SK-N-MC (cell line): ENCODE measurements around the gene NMRAL1.
A peak's percentile ranks its signal among the peaks of the same experiment; 100 is the strongest.

Experiments used
- DNase-seq: peaks from one replicate; pipeline ENCODE4 v3.0.0-alpha.2; 2011; ENCODE audit warnings: low read depth, low spot score
- H3K27ac ChIP-seq: fragments of 200-600 bp; sonication (generic); 2 replicates; pipeline ENCODE4 v1.5.1; 2016; ENCODE audit warnings: mixed run types
- H3K36me3 ChIP-seq: fragments of 200-600 bp; sonication (generic); 2 replicates; pipeline ENCODE4 v1.6.1; 2017; ENCODE audit warnings: antibody characterized with exemption, low read length, mixed read lengths; ENCODE audit not compliant: insufficient read depth
- H3K4me3 ChIP-seq: fragments of 200-600 bp; sonication (generic); 2 replicates; pipeline ENCODE4 v1.5.1; 2016
- H3K9ac ChIP-seq: fragments of 200-600 bp; sonication (generic); 2 replicates; pipeline ENCODE4 v1.8.0; 2017; ENCODE audit warnings: mixed run types, mixed read lengths; ENCODE audit not compliant: insufficient read length
- H3K9me3 ChIP-seq: fragments of 200-600 bp; sonication (generic); 2 replicates; pipeline ENCODE4 v1.6.1; 2017; ENCODE audit warnings: low read depth, mild to moderate bottlenecking, antibody characterized with exemption, low read length, moderate library complexity, mixed read lengths
- EZH2 ChIP-seq: fragments of 200-600 bp; sonication (generic); IDR thresholded peaks from one replicate; pipeline ENCODE4 v1.6.1; 2017; ENCODE audit warnings: antibody characterized with exemption
- FOXP2 ChIP-seq: optimal IDR thresholded peaks from 2 replicates; pipeline ENCODE3; 2011; ENCODE audit warnings: mild to moderate bottlenecking, moderate library complexity; ENCODE audit not compliant: insufficient read depth; ENCODE audit errors: extremely low read length, control extremely low read depth
- POLR2AphosphoS5 ChIP-seq: IDR thresholded peaks from 2 replicates; pipeline ENCODE4 v1.6.1; 2012; ENCODE audit warnings: mild to moderate bottlenecking, low read depth, low read length, borderline replicate concordance

Gene NMRAL1

DNA sequence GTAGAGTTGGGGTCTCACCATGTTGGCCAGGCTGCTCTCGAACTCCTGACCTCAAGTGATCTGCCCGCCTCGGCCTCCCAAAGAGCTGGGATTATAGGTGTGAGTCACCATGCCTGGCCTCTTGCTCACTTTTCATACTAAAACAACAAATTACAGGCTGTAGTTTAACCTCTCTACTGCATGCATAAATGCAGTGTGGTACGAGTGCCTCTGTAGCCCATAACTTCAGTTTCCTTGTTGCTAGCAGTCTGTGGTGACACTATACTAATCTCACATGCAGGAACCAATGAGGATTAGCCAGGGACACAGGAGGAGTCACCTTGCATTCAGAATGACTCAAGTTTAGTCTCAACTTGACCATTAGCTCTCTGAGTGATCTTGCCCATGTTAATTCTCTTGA lies 21.9 kb upstream of the NMRAL1 start:
- H3K27ac ChIP-seq, result no peak overlapping the region
- no peak for DNase-seq
- H3K4me3 ChIP-seq, result no peak overlapping the region
- peaks cover 6% of the 10 kb centered on the region; the same call in 1 of the 2 replicates for H3K36me3 ChIP-seq
- no peak overlapping the region for H3K9ac ChIP-seq
- TF ChIP-seq EZH2, result no peak
- TF ChIP-seq FOXP2, result no peak
- no peaks in the 10 kb centered on the region for H3K9me3 ChIP-seq

DNA sequence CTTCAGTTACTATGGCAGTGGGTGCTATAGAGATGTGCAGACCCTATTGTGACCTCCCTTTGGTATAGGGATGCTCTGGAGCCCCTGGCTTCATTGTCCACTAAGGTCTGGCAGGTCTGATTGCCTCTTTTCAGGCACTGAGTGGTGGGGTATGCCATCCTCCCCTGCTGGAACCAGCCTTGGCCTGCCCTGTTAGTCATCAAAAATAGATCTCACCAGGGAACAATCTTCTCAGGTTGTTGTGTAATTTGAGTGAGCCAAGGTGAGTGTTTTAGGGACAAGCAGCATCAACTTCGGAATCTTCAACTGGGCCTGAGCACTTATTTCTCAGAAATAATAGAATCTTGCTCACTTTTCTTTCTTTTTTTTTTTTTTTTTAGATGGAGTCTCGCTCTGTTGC lies 21.3 kb upstream of the NMRAL1 start:
- H3K9me3 ChIP-seq, result no peaks in the 10 kb centered on the region
- no peak overlapping the region for H3K27ac ChIP-seq
- H3K9ac ChIP-seq, result no peak overlapping the region
- no peak for TF ChIP-seq FOXP2
- TF ChIP-seq EZH2, result no peak
- no peak for TF ChIP-seq POLR2AphosphoS5
- DNase-seq, result no peak
- H3K36me3 ChIP-seq, result peaks cover 6% of the 10 kb centered on the region; the same call in 1 of the 2 replicates
- no peak overlapping the region for H3K4me3 ChIP-seq

DNA sequence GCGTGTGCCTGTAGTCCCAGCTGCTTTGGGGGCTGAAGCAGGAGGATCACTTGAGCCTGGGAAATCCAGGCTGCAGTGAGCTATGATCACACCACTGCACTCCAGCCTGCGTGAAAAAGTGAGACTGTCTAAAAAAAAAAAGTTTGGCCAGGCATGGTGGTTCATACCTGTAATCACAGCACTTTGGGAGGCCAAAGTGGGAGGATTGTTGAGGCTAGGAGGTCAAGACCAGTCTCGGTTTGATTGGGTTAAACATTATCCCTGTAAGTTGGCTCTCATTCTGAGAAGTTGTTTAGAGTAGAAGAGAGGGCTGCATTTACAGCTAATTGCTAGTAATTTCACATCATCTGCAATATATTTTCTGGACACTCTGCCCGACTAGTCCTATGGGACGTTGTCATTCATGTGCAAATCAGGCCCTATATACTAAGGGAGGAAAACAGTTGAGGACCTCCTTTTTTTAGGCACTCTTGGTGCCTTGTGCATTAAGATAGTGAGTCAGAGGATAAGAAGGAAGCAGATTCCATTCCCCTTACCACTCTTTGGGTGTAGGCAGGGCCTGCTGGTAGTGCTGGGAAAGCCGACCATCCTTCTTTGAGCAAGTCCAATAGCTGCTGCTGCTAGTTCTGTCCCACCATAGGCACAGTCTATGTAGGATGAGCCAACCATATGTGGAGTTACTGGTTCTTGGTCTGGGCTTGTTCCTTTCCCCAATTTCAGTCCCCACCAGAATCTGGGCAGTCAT lies 20.5 kb upstream of the NMRAL1 start:
- Histone ChIP-seq H3K9ac (no peak overlapping the region), H3K27ac (no peak overlapping the region)
- DNase-seq, result no peak

DNA sequence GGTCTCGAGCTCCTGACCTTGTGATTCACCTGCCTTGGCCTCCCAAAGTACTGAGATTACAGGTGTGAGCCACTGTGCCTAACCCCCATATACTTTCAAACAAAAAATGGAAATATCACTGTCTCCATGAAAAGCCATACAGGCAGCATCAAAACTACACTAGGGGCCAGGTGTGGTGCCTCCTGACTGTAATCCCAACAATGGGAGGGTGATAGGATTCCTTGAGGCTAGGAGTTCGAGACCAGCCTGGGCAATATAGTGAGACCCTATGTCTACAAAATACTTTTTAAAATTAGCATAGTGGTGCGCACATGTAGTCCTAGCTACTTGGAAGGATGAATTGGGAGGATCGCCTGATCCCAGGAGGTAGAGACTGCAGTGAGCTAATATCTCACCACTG lies 17.5 kb upstream of the NMRAL1 start:
- H3K27ac ChIP-seq, result no peak overlapping the region
- peaks cover 7% of the 10 kb centered on the region for H3K36me3 ChIP-seq
- DNase-seq, result no peak
- H3K4me3 ChIP-seq, result no peak overlapping the region
- TF ChIP-seq EZH2 (no peak), FOXP2 (no peak), POLR2AphosphoS5 (no peak)
- no peak overlapping the region for H3K9ac ChIP-seq
- no peaks in the 10 kb centered on the region for H3K9me3 ChIP-seq

More for the DNA sequence above, 20.5 kb upstream of the NMRAL1 start:
- Histone ChIP-seq H3K4me3 (no peak overlapping the region), H3K36me3 (peaks cover 6% of the 10 kb centered on the region; the same call in 1 of the 2 replicates), H3K9me3 (no peaks in the 10 kb centered on the region)
- TF ChIP-seq POLR2AphosphoS5, result no peak
- no peak for TF ChIP-seq EZH2
- no peak for TF ChIP-seq FOXP2

DNA sequence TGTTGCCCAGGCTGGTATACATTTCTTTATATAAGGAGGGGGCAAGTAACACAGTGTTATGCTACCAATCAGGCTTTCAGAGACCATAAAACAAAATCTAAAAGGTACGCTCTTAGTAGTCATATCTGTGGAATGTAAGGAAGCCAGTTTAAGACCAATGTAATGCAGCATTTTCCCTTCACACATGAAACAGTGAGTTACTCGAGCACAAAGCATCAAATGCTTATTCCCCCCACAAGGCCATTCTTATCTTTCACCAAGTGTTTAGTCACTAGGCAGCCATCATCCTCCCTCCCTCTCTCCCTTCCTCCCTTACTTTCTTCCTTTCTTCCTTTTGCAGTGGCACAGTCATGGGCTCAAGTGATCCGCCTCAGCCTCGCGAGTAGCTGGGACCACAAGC lies 14.6 kb upstream of the NMRAL1 start:
- no peak for DNase-seq
- Histone ChIP-seq H3K36me3 (peaks cover 25% of the 10 kb centered on the region), H3K9me3 (no peaks in the 10 kb centered on the region), H3K27ac (no peak overlapping the region), H3K9ac (no peak overlapping the region), H3K4me3 (no peak overlapping the region)
- TF ChIP-seq POLR2AphosphoS5, result no peak
- TF ChIP-seq EZH2, result no peak
- TF ChIP-seq FOXP2, result no peak

DNA sequence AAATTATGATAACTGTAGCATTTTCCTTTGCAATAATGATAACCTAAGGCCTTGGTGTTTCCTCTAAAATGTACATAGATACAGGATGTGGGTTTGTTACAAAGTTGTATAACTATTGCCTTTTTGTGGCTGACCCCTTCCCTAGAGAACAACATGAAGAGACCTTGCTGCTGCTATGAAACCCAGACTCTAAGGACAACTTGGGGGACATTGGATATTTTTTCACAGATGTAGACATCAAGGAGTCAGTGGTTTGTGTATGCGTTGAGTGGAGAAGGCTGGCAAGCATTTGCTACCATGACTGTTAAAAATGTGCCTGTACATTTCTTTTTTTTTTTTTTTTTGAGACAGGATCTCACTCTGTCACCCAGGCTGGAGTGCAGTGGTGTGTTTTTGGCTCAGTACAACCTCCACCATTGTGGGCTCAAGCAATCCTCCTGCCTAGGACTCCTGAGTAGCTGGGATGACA lies 14.1 kb upstream of the NMRAL1 start:
- Histone ChIP-seq H3K4me3 (no peak overlapping the region), H3K27ac (0 out of 2 replicates have a peak overlapping the region, but pooled peaks have one; percentile 25), H3K36me3 (peaks cover 25% of the 10 kb centered on the region), H3K9me3 (no peaks in the 10 kb centered on the region), H3K9ac (no peak overlapping the region)
- DNase-seq, result no peak
- no peak for TF ChIP-seq EZH2
- TF ChIP-seq FOXP2, result no peak
- no peak for TF ChIP-seq POLR2AphosphoS5

DNA sequence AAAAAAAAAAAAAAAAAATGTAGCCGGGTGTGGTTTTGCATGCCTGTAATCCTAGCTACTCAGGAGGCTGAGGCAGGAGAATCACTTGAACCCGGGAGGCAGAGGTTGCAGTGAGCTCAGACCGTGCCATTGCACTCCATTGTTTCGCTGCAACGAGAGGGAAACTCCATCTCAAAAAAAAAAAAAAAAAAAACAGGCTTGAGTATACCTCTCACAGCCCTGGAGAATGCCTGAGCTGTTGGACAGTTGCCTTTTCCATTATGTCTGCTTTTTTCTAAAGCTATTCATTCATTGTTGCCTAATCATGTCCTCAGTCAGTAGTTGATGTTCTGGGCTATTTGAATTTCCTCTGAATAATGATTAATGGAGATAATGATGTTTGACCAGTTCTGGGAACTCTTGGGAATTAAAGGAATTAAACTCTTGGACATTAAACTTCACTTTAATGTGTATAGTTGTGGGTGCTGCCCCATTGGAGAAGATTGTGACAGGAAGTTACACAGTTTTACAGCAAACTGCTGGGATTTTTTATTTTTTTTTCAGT lies 13.6 kb upstream of the NMRAL1 start:
- Histone ChIP-seq H3K9ac (no peak overlapping the region), H3K36me3 (peaks cover 25% of the 10 kb centered on the region), H3K9me3 (no peaks in the 10 kb centered on the region), H3K27ac (0 out of 2 replicates have a peak overlapping the region, but pooled peaks have one; percentile 25), H3K4me3 (no peak overlapping the region)
- TF ChIP-seq POLR2AphosphoS5, result no peak
- TF ChIP-seq FOXP2, result no peak
- no peak for TF ChIP-seq EZH2
- no peak for DNase-seq

DNA sequence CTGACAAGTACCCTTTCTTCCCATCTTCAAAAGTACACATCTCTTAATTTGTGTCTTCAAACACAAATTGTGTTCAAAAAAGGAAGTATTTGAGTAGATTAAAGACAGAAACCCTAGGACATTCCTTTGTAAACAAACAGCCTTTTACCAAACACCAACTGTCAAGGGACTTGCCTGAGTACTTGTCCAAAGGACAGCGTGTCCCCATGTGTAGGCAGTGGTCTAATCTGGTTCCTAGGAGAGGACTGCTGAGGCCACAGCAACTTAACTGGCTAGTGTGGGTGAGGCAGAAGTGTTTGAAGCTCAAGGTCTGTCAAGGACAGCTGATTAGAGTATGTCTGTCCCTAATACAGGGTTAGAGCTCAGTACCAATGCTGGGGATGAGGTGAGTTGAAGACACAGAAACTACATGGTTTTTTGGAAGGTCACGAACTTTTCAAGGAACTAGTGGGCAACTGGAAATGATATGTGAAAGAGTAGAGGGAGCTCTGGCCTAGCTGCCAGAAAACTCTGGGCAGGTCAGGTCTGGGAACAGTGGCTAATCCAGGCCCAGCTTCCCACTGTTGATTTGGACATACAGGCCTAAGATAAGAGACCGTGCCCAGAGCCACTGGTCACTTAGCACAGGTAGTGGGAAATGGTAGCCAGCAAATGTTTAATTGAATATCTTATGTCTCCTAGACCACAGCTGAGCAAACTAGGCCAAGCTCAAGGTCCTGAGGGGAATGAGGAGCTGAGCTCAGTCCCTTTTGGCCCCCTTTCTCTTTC lies 11.9 kb upstream of the NMRAL1 start:
- TF ChIP-seq FOXP2, result no peak
- TF ChIP-seq EZH2, result no peak
- H3K27ac ChIP-seq, result no peak overlapping the region
- DNase-seq, result no peak

More for the DNA sequence above, 11.9 kb upstream of the NMRAL1 start:
- Histone ChIP-seq H3K4me3 (no peak overlapping the region), H3K36me3 (peaks cover 25% of the 10 kb centered on the region), H3K9ac (no peak overlapping the region), H3K9me3 (no peaks in the 10 kb centered on the region)
